ENCODE data around the gene TP53TG5. TPM values are rescaled to one million over a fixed set of nuclear protein-coding genes. Genes with fewer than 3 reads are reported as not detected.

TP53TG5 gene
- total RNA-seq, 2 experiments from 2014 or later = 0.19 TPM; not detected in 1

DNA sequence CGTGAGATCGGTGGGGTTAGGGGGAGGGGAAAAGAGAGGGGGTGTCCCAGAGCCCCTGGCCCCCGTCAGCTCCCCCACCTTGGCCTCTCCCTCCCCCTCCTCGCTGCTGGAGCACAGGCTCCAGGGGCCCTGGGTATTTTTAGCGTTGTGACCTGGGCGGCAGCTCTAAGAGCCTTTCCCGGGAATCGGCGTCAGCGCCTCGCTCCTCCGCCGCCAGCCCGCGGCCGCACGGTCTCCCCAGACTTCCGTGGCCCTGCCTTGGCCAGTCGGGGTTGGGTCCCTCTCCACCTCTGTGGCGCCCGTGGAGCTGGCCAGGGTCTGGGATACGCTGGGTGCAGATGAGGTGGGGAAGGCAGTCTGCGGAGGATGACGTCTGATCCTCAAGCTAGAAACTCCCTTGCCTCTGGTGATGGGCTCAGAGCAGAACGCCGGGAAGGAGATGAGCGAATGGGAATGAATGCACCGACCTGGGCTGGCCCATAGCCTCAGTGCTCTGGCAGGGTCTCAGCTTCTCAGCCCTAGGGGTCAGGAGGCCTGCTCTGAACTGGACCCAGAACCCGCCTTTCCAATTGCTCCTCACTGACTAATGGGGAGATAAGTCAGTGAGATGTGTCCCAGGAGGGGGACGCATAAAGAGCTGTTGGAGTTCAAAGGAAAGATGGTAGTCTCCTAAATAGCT lies 29.1 kb upstream of the TP53TG5 start:
- CTCF ChIA-PET = interaction anchor here (0.7 to 1.5 kb wide), 5 partner anchors 22 to 58 kb away, joined by 3 to 8 read pairs (median 3); no protein-coding TSS in a partner anchor
- POLR2A ChIA-PET = interaction anchor here (0.9 to 1.8 kb wide), 3 partner anchors 9 to 45 kb away, joined by 4 to 8 read pairs (median 4); partner anchors contain the start of genes PIGT and SYS1

DNA sequence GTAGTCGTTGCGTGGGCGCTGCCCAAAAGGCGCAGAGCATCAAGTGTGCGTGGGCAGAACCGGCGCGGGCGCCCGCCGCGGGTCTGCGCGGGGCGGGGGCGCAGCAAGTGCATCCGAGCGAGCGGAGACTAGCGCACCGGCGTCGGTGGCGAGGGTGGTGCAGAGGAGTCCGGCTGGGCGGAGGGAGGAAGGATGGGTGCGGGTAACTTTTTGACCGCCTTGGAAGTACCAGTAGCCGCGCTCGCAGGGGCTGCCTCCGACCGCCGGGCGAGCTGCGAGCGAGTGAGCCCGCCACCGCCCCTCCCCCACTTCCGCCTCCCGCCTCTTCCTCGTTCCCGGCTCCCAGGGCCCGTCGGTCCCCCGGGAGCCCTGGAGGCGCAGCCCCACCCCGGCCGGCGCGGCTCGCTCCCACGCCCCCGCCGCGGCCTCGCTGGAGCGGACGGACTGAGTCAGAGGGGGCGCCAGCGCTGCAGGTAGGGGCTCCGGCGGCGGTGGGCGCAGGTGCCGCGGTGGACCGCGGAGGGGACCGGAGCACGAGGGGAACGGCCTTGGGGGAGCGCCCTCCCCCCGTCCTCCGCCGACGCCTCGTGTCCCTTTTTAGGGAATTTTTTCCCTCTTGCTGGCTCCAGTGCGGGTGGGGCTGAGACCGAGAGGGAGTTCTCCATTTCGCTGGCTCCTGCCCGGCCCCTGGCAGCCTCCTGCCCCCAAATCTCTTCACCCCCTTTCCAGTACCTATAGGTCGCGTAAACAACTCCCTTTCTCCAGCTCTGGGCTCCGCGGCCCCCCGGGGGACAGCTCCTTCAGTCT lies 28.3 kb upstream of the TP53TG5 start:
- CTCF ChIA-PET = interaction anchor here (0.7 to 1.5 kb wide), 3 partner anchors 30 to 58 kb away, joined by 3 to 8 read pairs (median 8); no protein-coding TSS in a partner anchor
- POLR2A ChIA-PET = interaction anchor here (0.9 to 1.8 kb wide), 3 partner anchors 10 to 44 kb away, joined by 4 to 8 read pairs (median 4); partner anchors contain the start of genes PIGT and SYS1

DNA sequence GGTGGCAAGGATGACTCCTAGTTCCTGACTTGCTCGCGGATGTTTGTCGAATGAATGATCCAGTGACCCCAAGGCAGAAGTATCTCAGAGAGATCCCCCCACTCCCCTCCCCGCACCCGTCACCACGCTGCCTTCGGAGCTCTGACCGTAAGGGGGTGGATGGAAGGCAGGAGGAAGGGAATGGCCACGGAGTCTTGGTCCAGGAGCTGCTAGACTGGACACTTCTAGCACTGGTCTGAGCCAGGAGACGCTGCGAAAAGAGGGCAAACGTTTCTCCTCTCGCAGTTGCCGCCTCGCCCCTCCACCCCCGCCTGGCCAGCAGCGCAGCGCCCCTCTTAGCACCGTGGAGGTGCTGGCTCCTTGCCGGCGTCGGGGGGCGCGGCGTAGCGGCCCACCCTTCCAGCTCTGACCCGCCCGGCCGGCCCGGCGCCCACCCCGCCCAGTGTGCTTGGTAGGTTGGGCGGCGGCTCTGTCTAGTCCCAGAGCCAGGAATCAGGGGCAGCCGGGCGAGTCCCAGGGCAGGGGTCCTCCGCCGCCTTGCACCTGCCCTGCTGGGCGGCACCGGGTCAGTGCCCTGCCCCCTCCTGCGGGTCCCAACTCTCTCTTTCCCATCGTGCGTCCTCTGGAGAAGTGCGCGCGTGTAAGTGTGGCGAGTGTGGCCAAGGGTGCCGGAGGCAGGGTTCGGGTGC lies 27.6 kb upstream of the TP53TG5 start:
- ChIA-PET POLR2A (interaction anchor here (0.8 to 1.0 kb wide), 3 partner anchors 13 to 43 kb away, joined by 3 to 4 read pairs (median 4); partner anchors contain the start of gene SYS1), CTCF (interaction anchor here (0.6 to 1.2 kb wide), 2 partner anchors 32 to 87 kb away, joined by 3 to 5 read pairs; no protein-coding TSS in a partner anchor)

DNA sequence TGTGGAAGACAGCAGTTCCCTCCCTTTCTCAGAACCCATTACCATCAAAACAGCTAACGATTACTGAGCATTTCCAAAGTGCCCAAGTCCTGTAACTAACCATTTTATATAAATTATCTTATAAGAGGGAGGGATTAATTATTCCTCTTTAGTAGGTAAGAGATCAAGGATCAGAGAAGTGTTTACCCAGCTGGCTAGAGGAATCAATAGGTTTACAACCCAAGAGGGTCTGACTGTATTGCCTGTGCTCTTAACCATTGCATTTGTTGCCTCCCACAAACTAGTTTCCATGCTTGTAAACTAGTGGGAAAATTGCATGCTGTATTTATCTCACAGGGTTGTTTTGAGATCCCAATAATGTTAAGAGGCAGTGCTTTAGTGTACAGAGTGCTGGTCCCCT lies 26.3 kb upstream of the TP53TG5 start:
- ChIA-PET POLR2A (interaction anchor here (0.8 kb wide), 1 partner anchor 996 kb away, joined by 4 read pairs; no protein-coding TSS in a partner anchor), CTCF (interaction anchor here (1.0 to 1.3 kb wide), 2 partner anchors 30 to 93 kb away, joined by 3 read pairs; no protein-coding TSS in a partner anchor)

DNA sequence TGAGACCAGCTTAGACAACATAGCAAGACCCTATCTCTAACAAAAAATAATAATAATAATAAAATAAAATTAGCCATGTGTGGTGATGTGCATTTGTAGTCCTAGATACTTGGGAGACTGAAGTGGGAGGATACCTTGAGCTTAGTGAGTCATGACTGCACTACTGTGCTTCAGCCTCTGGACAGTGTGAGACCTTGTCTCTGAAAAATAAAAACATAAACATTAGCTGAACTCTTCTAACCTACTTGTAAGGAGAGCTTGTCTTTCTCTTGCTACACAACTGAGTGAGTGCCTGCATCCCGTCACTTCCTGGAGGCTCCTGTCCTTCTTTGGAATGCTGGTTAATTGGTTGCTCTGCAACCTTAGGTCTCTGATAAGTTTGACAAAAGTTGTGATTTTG lies 24.8 kb upstream of the TP53TG5 start:
- POLR2A ChIA-PET = no interaction called here
- CTCF ChIA-PET = interaction anchor here (0.9 to 1.1 kb wide), 2 partner anchors 29 to 40 kb away, joined by 3 read pairs; partner anchors contain the start of gene SYS1

DNA sequence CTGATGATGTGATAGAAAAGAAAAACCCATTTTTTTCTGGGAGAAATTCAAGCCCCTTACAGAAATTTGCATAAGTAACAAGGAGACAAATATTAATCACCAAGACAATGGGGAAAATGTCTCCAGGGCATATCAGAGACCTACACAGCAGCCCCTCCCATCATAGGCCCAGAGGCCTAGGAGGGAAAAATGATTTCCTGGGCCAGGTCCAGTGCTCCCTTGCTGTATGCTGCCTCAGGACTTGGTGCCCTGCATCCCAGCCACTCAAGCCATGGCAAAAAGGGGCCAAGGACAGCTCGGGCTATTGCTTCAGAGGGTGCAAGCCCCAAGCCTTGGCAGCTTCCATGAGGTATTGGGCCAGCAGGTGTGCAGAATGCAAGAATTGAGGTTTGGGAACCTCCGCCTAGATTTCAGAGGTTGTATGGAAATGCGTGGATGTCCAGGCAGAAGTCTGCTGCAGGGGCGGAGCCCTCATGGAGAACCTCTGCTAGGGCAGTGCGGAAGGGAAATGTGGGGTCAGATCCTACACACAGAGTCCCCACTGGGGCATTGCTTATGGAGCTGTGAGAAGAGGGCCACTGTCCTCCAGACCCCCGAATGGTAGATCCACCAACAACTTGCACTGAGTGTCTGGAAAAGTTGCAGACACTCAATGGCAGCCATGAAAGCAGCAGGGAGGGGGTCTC lies 22.4 kb upstream of the TP53TG5 start:
- CTCF ChIA-PET = interaction anchor here (0.9 kb wide), 1 partner anchor 27 kb away, joined by 3 read pairs; no protein-coding TSS in a partner anchor

DNA sequence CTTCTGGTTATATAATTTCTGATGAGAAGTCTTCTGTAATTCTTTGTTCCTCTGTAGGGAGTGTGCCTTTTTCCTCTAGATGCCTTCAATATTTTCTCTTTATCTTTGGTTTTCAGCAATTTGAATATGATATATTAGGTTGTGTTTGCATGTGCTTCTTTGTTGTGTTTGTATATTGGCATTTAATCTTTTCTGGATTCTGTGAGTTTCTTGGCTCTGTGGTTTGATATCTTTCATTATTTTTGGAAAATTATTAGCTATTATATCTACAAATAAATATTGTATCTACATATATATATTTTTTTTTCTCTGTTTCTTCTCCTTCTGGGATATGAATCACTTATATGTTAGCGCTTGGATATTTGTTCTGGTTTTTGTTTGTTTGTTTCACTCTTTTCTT lies 20.9 kb upstream of the TP53TG5 start:
- CTCF ChIA-PET = interaction anchor here (1.0 kb wide), 1 partner anchor 25 kb away, joined by 3 read pairs; no protein-coding TSS in a partner anchor
- POLR2A ChIA-PET = no interaction called here

More for the DNA sequence above, 22.4 kb upstream of the TP53TG5 start:
- POLR2A ChIA-PET = no interaction called here

DNA sequence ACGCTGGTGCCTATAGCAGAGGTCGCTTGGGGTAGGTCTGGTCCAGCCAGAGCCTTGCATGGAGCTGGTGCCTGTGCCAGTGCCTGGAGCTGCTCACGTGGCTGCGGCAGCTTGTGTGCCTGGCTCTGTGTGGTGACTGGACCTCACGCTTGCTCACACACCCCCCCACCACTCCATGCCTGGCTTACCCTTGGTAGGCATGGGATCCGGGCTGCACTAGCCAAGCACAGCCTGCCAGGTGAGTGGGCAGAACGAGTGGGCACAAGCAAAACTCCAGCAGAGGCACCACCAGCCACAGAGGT lies 16.9 kb upstream of the TP53TG5 start:
- ChIA-PET POLR2A (no interaction called here), CTCF (interaction anchor here (3.1 kb wide), 1 partner anchor 22 kb away, joined by 17 read pairs; no protein-coding TSS in a partner anchor)

DNA sequence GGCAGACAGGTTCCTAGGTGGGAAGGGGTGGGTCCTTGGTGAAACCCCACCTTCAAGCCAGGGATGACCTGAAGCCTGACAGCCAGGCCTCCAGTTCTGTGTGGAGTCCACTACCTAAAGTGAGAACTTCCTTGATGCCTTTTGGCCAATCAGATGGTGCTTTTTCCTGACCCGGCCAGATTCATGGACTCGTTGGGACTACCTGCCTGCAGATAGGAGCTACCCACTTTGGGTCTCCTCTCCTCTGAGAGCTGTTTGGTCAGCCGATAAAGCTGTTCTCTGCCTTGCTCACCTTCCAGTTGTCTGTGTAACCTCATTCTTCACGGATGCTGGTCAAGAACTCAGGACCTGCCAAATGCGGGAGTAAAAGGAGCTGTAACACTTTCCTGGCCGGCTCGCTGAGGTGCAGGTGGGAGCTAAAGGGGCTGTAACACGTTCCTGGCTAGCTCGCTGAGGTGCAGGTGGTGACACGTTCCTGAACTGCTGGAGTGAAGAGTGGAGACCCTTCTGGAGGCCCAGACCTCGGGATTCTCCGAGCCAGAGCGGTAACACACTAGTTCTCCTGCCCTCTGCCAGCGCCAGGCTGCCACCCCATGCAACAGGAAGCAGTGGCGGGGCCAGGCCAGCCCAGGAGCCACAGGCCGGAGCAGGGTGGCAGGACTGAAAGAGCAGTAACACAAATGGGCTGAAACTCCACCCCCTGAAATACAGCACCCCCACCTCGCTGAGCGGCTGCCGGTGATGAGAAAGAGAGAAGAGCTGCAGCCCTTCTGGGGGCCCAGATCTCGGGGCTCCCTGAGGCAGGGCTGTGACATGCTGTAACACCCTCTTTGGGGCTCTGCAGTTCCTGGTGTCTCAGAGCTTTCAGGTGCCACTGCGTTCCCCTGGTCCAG lies 16.3 kb upstream of the TP53TG5 start:
- ChIA-PET POLR2A (no interaction called here), CTCF (interaction anchor here (3.1 kb wide), 1 partner anchor 21 kb away, joined by 17 read pairs; no protein-coding TSS in a partner anchor)

DNA sequence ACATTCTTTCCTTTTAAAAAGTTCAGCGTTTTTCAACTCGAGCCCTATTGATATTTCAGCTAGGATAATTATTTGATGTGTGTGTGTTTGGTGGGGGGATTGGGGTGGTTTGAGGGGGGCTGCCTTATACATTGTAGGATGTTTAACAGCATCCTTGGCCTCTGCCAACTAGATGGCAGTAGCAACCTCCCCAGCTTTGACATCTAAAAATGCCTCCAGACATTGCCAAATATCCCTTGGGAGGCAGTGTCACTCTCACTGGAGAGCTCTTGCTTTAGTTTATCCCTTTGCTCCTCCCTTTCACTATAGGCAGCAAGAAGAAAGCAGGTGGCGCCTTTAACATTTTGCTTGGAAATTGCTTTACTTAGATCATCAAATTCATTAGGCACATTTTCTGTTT lies 14.6 kb upstream of the TP53TG5 start:
- POLR2A ChIA-PET = interaction anchor here (0.8 to 1.0 kb wide), 2 partner anchors 20 to 27 kb away, joined by 3 to 8 read pairs; no protein-coding TSS in a partner anchor
- CTCF ChIA-PET = interaction anchor here (3.1 kb wide), 1 partner anchor 20 kb away, joined by 17 read pairs; no protein-coding TSS in a partner anchor

DNA sequence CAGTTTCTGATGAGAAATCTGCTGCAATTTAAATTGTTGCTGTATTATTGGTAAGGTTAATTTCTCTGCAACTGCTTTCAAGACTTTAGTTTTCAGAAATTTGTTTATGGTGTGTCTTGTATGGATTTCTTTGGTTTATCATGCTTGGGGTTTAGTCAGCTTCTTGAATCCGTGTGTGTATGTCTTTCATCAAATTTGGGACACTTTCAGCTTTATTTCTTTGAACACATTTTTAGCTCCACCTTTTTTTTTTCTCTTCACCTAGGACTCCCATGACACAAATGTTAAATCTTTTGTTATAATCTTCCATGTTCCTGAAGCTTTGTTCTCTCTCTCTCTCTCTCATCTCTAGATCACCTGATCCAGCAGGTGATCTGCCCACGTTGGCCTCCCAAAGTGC lies 13.4 kb upstream of the TP53TG5 start:
- CTCF ChIA-PET = interaction anchor here (0.8 to 1.0 kb wide), 2 partner anchors 46 to 55 kb away, joined by 3 read pairs; no protein-coding TSS in a partner anchor
- POLR2A ChIA-PET = no interaction called here

DNA sequence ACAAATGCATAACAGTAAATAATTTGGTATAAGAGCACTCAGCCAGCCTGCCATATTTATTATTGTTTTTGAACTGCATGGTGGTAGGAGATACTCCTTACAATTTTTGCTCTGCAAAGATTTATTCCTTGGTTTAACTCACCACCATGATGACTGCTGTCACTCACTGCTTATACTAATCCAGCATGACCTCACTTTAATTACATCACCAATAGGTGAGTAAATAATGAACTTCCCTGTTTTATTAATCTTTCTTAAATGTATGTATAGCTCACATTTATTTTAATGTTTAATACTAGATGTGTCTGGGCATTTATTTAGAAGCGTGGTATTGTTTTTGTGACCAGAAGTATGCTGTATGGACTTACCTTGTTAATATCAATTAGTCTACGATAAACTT lies 12.8 kb upstream of the TP53TG5 start:
- CTCF ChIA-PET = interaction anchor here (0.8 to 1.0 kb wide), 2 partner anchors 46 to 56 kb away, joined by 3 read pairs; no protein-coding TSS in a partner anchor

DNA sequence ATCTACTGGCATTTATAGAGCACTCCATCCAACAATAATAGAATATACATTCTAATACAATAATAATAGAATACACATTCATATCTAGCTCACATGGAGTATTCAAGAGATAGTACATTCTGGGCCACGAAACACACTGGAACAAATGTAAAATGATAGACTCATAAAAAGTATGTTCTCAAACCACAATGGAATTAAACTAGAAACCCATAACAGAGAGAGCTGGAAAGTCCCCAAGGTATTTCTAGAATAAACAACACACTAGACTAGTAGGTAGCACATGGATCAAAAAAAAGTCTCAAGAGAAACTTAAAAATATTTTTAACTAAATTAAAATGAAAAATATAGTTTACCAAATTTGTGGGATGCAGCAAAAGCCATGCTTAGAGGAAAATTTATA lies 9.1 kb upstream of the TP53TG5 start:
- CTCF ChIA-PET = interaction anchor here (0.5 to 1.3 kb wide), 4 partner anchors 13 to 63 kb away, joined by 3 to 4 read pairs (median 4); partner anchors contain the start of gene SDC4
- POLR2A ChIA-PET = no interaction called here

More for the DNA sequence above, 12.8 kb upstream of the TP53TG5 start:
- POLR2A ChIA-PET = no interaction called here

DNA sequence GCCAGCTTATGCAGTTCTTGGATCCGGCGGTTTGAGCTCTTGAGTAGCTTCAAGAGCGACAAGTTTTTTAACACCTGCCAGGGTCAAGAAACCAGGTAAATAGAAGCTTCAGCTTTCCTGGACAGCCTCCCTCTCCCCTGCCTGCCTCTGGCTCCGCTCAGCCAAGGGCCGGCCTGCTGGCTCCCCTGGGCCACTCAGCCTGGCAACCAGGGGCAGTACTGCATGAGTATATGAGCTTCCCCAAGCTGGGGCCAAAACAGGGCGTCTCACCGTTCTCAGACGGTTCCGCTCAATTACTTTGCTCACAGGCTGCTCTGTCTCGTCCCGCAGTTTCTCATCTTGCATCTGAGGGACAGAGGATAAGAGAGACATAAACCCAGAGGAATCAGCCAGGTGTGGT lies 856 bp downstream of the TP53TG5 start:
- CTCF ChIA-PET = interaction anchor here (0.9 to 2.6 kb wide), 4 partner anchors 14 to 73 kb away, joined by 3 to 6 read pairs (median 5); partner anchors contain the start of gene SYS1
- POLR2A ChIA-PET = interaction anchor here (0.6 kb wide), 1 partner anchor 44 kb away, joined by 4 read pairs; no protein-coding TSS in a partner anchor

DNA sequence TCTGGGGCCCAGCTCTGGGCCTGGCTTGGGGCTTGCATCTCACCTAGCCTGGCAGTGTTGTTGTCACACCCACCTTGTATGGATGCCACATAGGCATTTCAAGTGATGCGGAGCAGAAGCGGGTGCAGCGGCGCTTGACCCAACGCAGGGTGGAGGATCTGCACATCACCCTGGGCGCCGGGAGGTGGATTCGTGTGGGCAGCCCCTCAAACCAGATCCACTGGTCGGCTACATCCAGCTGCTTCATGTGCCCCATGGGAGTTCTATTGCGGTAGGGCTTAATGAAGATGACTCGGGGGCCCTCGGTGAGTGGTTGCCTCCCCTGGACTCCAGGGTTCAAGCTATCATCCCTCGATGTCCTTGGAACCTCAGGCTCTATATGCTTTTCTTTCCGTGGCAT lies 3.2 kb downstream of the TP53TG5 start:
- ChIA-PET CTCF (interaction anchor here (1.2 to 5.4 kb wide), 8 partner anchors 9 to 411 kb away, joined by 3 to 63 read pairs (median 15); partner anchors contain the start of genes PIGT, SDC4 and SYS1), POLR2A (interaction anchor here (0.8 to 2.6 kb wide), 2 partner anchors 12 to 62 kb away, joined by 3 to 18 read pairs; partner anchors contain the start of gene SYS1)

DNA sequence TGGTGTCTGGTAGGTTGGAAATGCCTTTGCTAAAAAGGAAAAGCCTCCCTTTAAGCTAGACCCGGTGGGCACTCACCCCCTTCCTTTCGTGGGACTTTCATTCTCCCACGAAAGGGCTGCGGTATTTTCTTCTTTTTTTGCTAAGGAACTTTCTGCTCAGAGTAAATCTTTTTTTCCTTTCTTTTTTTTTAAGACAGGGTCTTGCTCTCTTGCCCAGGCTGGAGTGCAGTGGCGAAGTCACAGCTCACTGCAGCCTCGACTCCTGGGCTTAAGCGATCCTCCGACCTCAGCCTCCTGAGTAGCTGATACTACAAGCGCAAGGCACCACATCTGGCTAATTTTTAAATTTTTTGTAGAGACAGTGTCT lies 4.0 kb downstream of the TP53TG5 start:
- POLR2A ChIA-PET = interaction anchor here (1.1 to 2.6 kb wide), 4 partner anchors 11 to 63 kb away, joined by 4 to 18 read pairs (median 8); partner anchors contain the start of genes PIGT, SDC4 and SYS1
- CTCF ChIA-PET = interaction anchor here (0.6 to 5.4 kb wide), 31 partner anchors 10 to 397 kb away, joined by 3 to 63 read pairs (median 5); partner anchors contain the start of genes PIGT, SDC4 and SYS1
